ENCODE measurements around the gene RTL5.

DNA sequence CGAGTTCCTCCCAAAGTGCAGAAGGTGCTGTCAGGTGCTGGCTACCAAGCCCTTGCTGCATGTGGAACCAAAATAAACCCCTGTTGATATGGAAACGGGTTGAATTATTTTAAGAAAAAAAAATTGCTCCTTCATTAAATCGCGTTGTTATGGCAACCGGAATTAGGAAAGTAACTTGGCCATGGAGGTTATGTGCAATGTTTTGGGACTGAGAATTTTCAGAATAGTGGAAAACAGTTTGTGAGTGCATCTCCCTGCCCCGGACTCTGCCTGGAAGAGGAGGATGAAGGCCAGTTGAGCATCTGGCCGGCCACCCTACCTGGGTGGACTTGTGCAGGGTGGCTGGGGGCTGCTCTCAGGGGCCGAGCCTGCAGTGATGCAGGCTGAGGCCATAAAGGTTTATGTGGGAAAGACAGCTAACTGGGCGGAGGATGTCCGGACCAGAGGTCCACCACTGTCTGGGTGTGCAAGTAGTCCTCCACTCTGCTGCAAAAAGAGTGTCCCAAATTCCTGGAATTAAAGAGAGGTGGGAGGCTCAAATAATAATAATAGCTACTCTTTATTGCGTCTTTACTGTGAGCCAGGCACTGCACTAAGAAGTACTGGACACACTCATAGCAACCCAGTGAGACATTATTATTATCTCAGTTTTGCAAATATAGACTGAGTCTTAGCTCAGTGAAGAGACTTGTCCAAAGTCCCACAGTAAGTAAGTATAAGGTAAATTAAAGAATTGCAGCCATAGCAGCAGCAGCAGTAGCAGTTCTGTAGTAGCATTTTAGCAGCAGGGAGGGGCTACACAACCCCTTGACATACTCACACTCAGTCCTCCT, 20.6 kb downstream of the RTL5 start:
- no peak for TF ChIP-seq POLR2A (IDR thresholded peaks at IDR 0.05; ENCODE audit: low read depth)
- TF ChIP-seq, protein P1, sequence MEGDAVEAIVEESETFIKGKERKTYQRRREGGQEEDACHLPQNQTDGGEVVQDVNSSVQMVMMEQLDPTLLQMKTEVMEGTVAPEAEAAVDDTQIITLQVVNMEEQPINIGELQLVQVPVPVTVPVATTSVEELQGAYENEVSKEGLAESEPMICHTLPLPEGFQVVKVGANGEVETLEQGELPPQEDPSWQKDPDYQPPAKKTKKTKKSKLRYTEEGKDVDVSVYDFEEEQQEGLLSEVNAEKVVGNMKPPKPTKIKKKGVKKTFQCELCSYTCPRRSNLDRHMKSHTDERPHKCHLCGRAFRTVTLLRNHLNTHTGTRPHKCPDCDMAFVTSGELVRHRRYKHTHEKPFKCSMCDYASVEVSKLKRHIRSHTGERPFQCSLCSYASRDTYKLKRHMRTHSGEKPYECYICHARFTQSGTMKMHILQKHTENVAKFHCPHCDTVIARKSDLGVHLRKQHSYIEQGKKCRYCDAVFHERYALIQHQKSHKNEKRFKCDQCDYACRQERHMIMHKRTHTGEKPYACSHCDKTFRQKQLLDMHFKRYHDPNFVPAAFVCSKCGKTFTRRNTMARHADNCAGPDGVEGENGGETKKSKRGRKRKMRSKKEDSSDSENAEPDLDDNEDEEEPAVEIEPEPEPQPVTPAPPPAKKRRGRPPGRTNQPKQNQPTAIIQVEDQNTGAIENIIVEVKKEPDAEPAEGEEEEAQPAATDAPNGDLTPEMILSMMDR (IDR thresholded peaks at IDR 0.05), result no peak
